Measurements from ENCODE around the gene YTHDF2. TPM values are rescaled to one million over a fixed set of nuclear protein-coding genes. Genes with fewer than 3 reads are reported as not detected.

YTHDF2 gene
- 42.0 and 74.4 TPM in 2 replicates for total RNA-seq

GRCh38 chr1:28736450-28737306 is at the start of gene YTHDF2:
TSS of gene YTHDF2 (plus strand) at chr1:28736940. CDS start at chr1:28737121, 181 bp downstream.

GRCh38 chr1:28811766-28812668 is 75.3 kb downstream of the YTHDF2 start, which contains the start of gene OPRD1:
TSS of gene OPRD1 (plus strand) at chr1:28812170. CDS start at chr1:28812384, 214 bp downstream.

Other genes starting within 250 kb of the YTHDF2 start
- 71.6 and 114 TPM in 2 replicates for gene RCC1, start 230.9 kb upstream of the YTHDF2 start, total RNA-seq
- 23.8 and 32.1 TPM in 2 replicates for gene TRNAU1AP, start 183.9 kb upstream of the YTHDF2 start, total RNA-seq
- gene RAB42, start 144.7 kb upstream of the YTHDF2 start, total RNA-seq, result 0.58 and 2.0 TPM in 2 replicates
- gene TAF12, start 93.9 kb upstream of the YTHDF2 start, total RNA-seq, result 43.7 and 56.9 TPM in 2 replicates
- not detected in 2 replicates for gene RNU11, start 88.3 kb upstream of the YTHDF2 start, total RNA-seq
- gene GMEB1, start 68.2 kb upstream of the YTHDF2 start, total RNA-seq, result 8.7 and 14.8 TPM in 2 replicates
- gene OPRD1, start 75.2 kb downstream of the YTHDF2 start, total RNA-seq, result not detected in 2 replicates
- gene EPB41, start 177.6 kb downstream of the YTHDF2 start, total RNA-seq, result 1.9 and 12.1 TPM in 2 replicates

All from regular cardiac myocyte (primary cell).